IMR-90 (cell line): ENCODE results near the gene NPLOC4.

Experiments
- CEBPB ChIP-seq: IDR thresholded peaks from 2 replicates; pipeline ENCODE4 v1.6.1; 2012; ENCODE audit warnings: low read depth, low read length, improper control_type of control experiment
- CHD1 ChIP-seq: IDR thresholded peaks from 2 replicates; pipeline ENCODE4 v1.6.1; 2012; ENCODE audit warnings: low read depth, low read length, improper control_type of control experiment
- MAZ ChIP-seq: IDR thresholded peaks from 2 replicates; pipeline ENCODE4 v1.6.1; 2012; ENCODE audit warnings: low read depth, mild to moderate bottlenecking, low read length, improper control_type of control experiment, moderate library complexity, borderline replicate concordance
- NFE2L2 ChIP-seq: fragments of 150-350 bp; IDR thresholded peaks from 2 replicates; pipeline ENCODE4 v1.6.1; 2016; ENCODE audit warnings: low read depth, mild to moderate bottlenecking, low read length
- POLR2A ChIP-seq: IDR thresholded peaks from 2 replicates; pipeline ENCODE4 v1.6.1; 2012; ENCODE audit warnings: mild to moderate bottlenecking, low read depth, low read length
- RAD21 ChIP-seq: IDR thresholded peaks from 2 replicates; pipeline ENCODE4 v1.6.1; 2012; ENCODE audit warnings: low read length, improper control_type of control experiment
- RCOR1 ChIP-seq: IDR thresholded peaks from 2 replicates; pipeline ENCODE4 v1.6.1; 2012; ENCODE audit warnings: mild to moderate bottlenecking, low read length, improper control_type of control experiment; ENCODE audit not compliant: insufficient replicate concordance
- RFX5 ChIP-seq: IDR thresholded peaks from 2 replicates; pipeline ENCODE4 v1.8.0; 2012; ENCODE audit warnings: low read depth, mild to moderate bottlenecking, low read length, moderate library complexity
- SMC3 ChIP-seq: fragments of 150-350 bp; IDR thresholded peaks from 2 replicates; pipeline ENCODE4 v1.6.1; 2016; ENCODE audit warnings: low read depth, mild to moderate bottlenecking, antibody characterized with exemption, low read length, moderate library complexity
- TF ChIP-seq, protein P1 (sequence below): conservative IDR thresholded peaks from 2 replicates; pipeline ENCODE4 v1.5.1; 2012; ENCODE audit warnings: mild to moderate bottlenecking, low read depth, low read length, improper control_type of control experiment
- TF ChIP-seq, protein P2 (sequence below): fragments of 150-350 bp; IDR thresholded peaks from 2 replicates; pipeline ENCODE4 v1.6.1; 2017; ENCODE audit warnings: mild to moderate bottlenecking, antibody characterized with exemption, low read length, low read depth

DNA sequence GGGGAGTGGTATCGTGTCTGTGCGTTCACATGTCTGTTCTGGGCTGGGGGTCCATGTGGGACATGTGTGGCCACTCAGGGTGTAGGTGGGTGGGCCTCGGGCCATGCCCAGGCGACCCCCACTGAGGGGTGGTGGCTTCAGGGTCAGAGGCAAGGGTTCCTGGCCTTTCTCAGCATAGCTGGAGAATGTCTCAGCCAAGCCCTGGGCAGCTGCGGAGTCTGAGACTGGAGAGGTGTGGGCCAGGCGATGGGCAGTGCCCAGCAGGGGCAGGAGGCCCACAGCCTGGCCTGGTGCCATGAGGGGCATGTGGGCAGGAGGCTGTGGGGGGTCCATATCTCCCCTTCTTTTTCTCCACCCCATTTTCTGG is 107.5 kb downstream of the NPLOC4 start:
- TF ChIP-seq, protein P1, sequence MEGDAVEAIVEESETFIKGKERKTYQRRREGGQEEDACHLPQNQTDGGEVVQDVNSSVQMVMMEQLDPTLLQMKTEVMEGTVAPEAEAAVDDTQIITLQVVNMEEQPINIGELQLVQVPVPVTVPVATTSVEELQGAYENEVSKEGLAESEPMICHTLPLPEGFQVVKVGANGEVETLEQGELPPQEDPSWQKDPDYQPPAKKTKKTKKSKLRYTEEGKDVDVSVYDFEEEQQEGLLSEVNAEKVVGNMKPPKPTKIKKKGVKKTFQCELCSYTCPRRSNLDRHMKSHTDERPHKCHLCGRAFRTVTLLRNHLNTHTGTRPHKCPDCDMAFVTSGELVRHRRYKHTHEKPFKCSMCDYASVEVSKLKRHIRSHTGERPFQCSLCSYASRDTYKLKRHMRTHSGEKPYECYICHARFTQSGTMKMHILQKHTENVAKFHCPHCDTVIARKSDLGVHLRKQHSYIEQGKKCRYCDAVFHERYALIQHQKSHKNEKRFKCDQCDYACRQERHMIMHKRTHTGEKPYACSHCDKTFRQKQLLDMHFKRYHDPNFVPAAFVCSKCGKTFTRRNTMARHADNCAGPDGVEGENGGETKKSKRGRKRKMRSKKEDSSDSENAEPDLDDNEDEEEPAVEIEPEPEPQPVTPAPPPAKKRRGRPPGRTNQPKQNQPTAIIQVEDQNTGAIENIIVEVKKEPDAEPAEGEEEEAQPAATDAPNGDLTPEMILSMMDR, result no peak
- no peak for TF ChIP-seq POLR2A
- no peak for TF ChIP-seq SMC3
- no peak for TF ChIP-seq CEBPB
- TF ChIP-seq RAD21, result no peak
- TF ChIP-seq MAZ, result no peak
- no peak for TF ChIP-seq RCOR1
- no peak for TF ChIP-seq RFX5
- TF ChIP-seq NFE2L2, result no peak
- TF ChIP-seq, protein P2, sequence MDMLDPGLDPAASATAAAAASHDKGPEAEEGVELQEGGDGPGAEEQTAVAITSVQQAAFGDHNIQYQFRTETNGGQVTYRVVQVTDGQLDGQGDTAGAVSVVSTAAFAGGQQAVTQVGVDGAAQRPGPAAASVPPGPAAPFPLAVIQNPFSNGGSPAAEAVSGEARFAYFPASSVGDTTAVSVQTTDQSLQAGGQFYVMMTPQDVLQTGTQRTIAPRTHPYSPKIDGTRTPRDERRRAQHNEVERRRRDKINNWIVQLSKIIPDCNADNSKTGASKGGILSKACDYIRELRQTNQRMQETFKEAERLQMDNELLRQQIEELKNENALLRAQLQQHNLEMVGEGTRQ, result no peak
- TF ChIP-seq CHD1, result no peak
